HepG2 (cell line): ENCODE data around the gene VPS26A. TPM values are rescaled to one million over a fixed set of nuclear protein-coding genes. Genes with fewer than 3 reads are reported as not detected.
A peak's percentile ranks its signal among the peaks of the same experiment; 100 is the strongest.

ENCODE experiments used
- AFF4 ChIP-seq: sonication (generic); formaldehyde crosslinking; IDR thresholded peaks from 2 replicates; pipeline ENCODE4 v1.4.0; 2020; ENCODE audit warnings: missing genetic modification reagents
- ATAD3A ChIP-seq: sonication (generic); formaldehyde crosslinking; IDR thresholded peaks from 2 replicates; pipeline ENCODE4 v1.4.0; 2020; ENCODE audit warnings: missing genetic modification reagents
- CEBPB ChIP-seq: IDR thresholded peaks from 2 replicates; pipeline ENCODE4 v1.6.1; 2011; ENCODE audit warnings: low read depth, low read length, improper control_type of control experiment, borderline replicate concordance
- FOXJ3 ChIP-seq: sonication (generic); formaldehyde crosslinking; IDR thresholded peaks from 2 replicates; pipeline ENCODE4 v1.4.0; 2020; ENCODE audit warnings: missing genetic modification reagents, mild to moderate bottlenecking, borderline replicate concordance
- LRRFIP1 ChIP-seq: sonication (generic); formaldehyde crosslinking; conservative IDR thresholded peaks from 2 replicates; pipeline ENCODE4 v1.4.0; 2020; ENCODE audit warnings: missing genetic modification reagents
- NFAT5 ChIP-seq: sonication (generic); formaldehyde crosslinking; IDR thresholded peaks from 2 replicates; pipeline ENCODE4 v1.4.0; 2020; ENCODE audit warnings: missing genetic modification reagents
- POLR2A ChIP-seq, 2 experiments: IDR thresholded peaks; 2 replicates each; pipeline ENCODE4 v1.6.1; 2011; ENCODE audit warnings: low read depth in 2 of 2, low read length in 2 of 2, mild to moderate bottlenecking in 1 of 2, moderate library complexity in 1 of 2; ENCODE audit not compliant: insufficient read depth in 1 of 2
- POLR2G ChIP-seq: fragments of 200-400 bp; formaldehyde crosslinking; IDR thresholded peaks from 2 replicates; pipeline ENCODE4 v1.6.1; 2018; ENCODE audit warnings: mild to moderate bottlenecking, low read depth, low read length, moderate library complexity
- SIX1 ChIP-seq: sonication (generic); formaldehyde crosslinking; IDR thresholded peaks from 2 replicates; pipeline ENCODE4 v1.4.0; 2020; ENCODE audit warnings: missing genetic modification reagents, borderline replicate concordance
- ZNF816 ChIP-seq: sonication (generic); formaldehyde crosslinking; IDR thresholded peaks from 2 replicates; pipeline ENCODE4 v1.8.0; 2022; ENCODE audit warnings: missing genetic modification reagents, mild to moderate bottlenecking, borderline replicate concordance
- ZSCAN29 ChIP-seq: sonication (generic); formaldehyde crosslinking; conservative IDR thresholded peaks from 2 replicates; pipeline ENCODE4 v1.4.0; 2020; ENCODE audit warnings: mild to moderate bottlenecking, missing genetic modification reagents
- polyA plus RNA-seq, 8 experiments: library from polyadenylated mRNA; depleted of rRNA in 3 of 8; stranded (reverse) in 7 of 8; unstranded in 1 of 8; fragments of >200 nt; fragmentation: Illumina TruSeq in 4 of 8; extraction: Trizol in 4 of 8; gene quantifications; 2 replicates each; pipeline versions ENCODE4 v1.2.1 to v1.2.3, GENCODE V29; 2011 to 2016; ENCODE audit warnings: low read depth in 4 of 8, missing spikeins in 1 of 8, mixed read lengths in 1 of 8; ENCODE audit not compliant: insufficient read depth in 1 of 8
- total RNA-seq, 5 experiments: library from RNA; depleted of rRNA; stranded (reverse); fragments of >200 nt; fragmentation: Illumina TruSeq; extraction: Trizol; gene quantifications; 2 replicates each; pipeline ENCODE4 v1.2.3, GENCODE V29; 2016; ENCODE audit warnings: low read depth in 1 of 5
- TF ChIP-seq, protein P1 (sequence below): sonication (generic); formaldehyde crosslinking; IDR thresholded peaks from 2 replicates; pipeline ENCODE4 v1.5.0; 2020; ENCODE audit warnings: missing genetic modification reagents, mild to moderate bottlenecking, borderline replicate concordance
- TF ChIP-seq, protein P2 (sequence below): sonication (generic); formaldehyde crosslinking; IDR thresholded peaks from 2 replicates; pipeline ENCODE4 v1.4.0; 2020; ENCODE audit warnings: mild to moderate bottlenecking, missing genetic modification reagents

VPS26A gene
- total and polyA plus RNA-seq, 2 of the 13 experiments (the other 11 are each of a cell fraction or from before 2014, with no cell fraction given): 12.9 to 32.6 TPM

GRCh38 chr10:69179743-69180524 is 56.0 kb downstream of the VPS26A start, which contains the start of gene SUPV3L1 (continued):
- no peak for TF ChIP-seq AFF4
- TF ChIP-seq POLR2A (IDR thresholded peaks at IDR 0.05; ENCODE audit: insufficient read depth in 1 of 2, low read depth in 2 of 2, low read length in 2 of 2): peak; percentile 83 to 94
- TF ChIP-seq ZSCAN29 (CRISPR knock-in tag): 0 out of 2 replicates have a peak, but pooled peaks have one; percentile 26
- TF ChIP-seq, protein P1, sequence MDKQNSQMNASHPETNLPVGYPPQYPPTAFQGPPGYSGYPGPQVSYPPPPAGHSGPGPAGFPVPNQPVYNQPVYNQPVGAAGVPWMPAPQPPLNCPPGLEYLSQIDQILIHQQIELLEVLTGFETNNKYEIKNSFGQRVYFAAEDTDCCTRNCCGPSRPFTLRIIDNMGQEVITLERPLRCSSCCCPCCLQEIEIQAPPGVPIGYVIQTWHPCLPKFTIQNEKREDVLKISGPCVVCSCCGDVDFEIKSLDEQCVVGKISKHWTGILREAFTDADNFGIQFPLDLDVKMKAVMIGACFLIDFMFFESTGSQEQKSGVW (CRISPR knock-in tag): no peak
- no peak; the same call in 1 of the 2 replicates for TF ChIP-seq FOXJ3 (CRISPR knock-in tag)
- TF ChIP-seq CEBPB: no peak
- peak; percentile 91 for TF ChIP-seq POLR2G
- no peak for TF ChIP-seq ATAD3A (CRISPR knock-in tag)
- no peak for TF ChIP-seq ZNF816 (CRISPR knock-in tag)
- TF ChIP-seq, protein P2, sequence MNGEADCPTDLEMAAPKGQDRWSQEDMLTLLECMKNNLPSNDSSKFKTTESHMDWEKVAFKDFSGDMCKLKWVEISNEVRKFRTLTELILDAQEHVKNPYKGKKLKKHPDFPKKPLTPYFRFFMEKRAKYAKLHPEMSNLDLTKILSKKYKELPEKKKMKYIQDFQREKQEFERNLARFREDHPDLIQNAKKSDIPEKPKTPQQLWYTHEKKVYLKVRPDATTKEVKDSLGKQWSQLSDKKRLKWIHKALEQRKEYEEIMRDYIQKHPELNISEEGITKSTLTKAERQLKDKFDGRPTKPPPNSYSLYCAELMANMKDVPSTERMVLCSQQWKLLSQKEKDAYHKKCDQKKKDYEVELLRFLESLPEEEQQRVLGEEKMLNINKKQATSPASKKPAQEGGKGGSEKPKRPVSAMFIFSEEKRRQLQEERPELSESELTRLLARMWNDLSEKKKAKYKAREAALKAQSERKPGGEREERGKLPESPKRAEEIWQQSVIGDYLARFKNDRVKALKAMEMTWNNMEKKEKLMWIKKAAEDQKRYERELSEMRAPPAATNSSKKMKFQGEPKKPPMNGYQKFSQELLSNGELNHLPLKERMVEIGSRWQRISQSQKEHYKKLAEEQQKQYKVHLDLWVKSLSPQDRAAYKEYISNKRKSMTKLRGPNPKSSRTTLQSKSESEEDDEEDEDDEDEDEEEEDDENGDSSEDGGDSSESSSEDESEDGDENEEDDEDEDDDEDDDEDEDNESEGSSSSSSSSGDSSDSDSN: peak; percentile 73
- TF ChIP-seq NFAT5 (CRISPR knock-in tag): no peak
- no peak for TF ChIP-seq SIX1 (CRISPR knock-in tag)
- TF ChIP-seq LRRFIP1: no peak
